ENCODE results near the gene DBNL.

DNA sequence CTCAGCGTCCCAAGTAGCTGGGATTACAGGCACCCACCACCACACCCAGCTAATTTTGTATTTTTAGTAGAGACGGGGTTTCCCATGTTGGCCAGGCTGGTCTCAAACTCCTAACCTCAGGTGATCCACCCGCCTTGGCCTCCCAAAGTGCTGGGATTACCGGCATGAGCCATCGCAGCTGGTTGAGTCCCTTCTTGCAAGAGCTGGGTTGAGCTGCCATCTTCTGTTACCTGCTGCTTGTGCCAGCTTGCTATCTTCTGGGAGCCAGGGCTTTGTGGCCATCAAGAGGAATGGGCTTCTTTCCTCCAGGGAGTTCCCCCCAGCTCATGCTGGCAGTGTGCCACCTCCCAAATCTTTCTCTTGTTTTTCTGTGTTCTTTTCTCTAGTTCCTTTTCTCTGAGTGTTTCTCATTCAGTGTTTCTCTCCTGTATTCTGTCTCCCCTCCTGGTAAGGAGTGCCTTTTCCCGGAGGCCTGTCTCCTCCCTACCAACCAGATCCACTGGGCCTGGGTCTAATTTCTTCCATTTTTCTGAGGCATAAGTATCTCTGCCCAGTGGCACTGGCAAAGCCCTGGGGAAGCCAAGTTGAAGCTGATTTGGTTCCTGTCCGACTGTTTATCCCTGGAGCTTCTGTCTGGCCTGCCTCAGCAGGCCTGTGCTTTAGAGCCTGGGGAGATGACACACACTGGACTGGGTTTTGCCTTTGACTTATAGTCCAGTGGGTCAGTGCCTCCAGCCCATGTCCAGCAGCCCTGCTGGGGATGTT, 3.7 kb downstream of the DBNL start:
- TF ChIP-seq TAF1 (IDR thresholded peaks at IDR 0.05; ENCODE audit: low read depth) = no peak
- TF ChIP-seq, protein P1, sequence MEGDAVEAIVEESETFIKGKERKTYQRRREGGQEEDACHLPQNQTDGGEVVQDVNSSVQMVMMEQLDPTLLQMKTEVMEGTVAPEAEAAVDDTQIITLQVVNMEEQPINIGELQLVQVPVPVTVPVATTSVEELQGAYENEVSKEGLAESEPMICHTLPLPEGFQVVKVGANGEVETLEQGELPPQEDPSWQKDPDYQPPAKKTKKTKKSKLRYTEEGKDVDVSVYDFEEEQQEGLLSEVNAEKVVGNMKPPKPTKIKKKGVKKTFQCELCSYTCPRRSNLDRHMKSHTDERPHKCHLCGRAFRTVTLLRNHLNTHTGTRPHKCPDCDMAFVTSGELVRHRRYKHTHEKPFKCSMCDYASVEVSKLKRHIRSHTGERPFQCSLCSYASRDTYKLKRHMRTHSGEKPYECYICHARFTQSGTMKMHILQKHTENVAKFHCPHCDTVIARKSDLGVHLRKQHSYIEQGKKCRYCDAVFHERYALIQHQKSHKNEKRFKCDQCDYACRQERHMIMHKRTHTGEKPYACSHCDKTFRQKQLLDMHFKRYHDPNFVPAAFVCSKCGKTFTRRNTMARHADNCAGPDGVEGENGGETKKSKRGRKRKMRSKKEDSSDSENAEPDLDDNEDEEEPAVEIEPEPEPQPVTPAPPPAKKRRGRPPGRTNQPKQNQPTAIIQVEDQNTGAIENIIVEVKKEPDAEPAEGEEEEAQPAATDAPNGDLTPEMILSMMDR (IDR thresholded peaks at IDR 0.05; ENCODE audit: poor library complexity, severe bottlenecking) = no peak
- no peak for TF ChIP-seq POLR2AphosphoS5 (IDR thresholded peaks at IDR 0.05)
- no peak for TF ChIP-seq MXI1 (conservative IDR thresholded peaks at IDR 0.05; ENCODE audit: poor library complexity, severe bottlenecking)
- no peak for TF ChIP-seq EZH2 (IDR thresholded peaks at IDR 0.05; ENCODE audit: borderline replicate concordance, insufficient read depth, low read length, poor library complexity, severe bottlenecking)
- no peak for TF ChIP-seq SMC3 (conservative IDR thresholded peaks at IDR 0.05; ENCODE audit: poor library complexity)
- no peak for TF ChIP-seq EP300 (conservative IDR thresholded peaks at IDR 0.05; ENCODE audit: poor library complexity, severe bottlenecking)

Measured in neural cell (in vitro differentiated cells).